NCI-H2081 (cell line): ENCODE measurements around the gene NCEH1.

Source experiments
- DNase-seq, 2 experiments: peaks; one replicate each; lab custom pipeline; 2025; lab: John Stamatoyannopoulos, UW

NCEH1 gene

DNA sequence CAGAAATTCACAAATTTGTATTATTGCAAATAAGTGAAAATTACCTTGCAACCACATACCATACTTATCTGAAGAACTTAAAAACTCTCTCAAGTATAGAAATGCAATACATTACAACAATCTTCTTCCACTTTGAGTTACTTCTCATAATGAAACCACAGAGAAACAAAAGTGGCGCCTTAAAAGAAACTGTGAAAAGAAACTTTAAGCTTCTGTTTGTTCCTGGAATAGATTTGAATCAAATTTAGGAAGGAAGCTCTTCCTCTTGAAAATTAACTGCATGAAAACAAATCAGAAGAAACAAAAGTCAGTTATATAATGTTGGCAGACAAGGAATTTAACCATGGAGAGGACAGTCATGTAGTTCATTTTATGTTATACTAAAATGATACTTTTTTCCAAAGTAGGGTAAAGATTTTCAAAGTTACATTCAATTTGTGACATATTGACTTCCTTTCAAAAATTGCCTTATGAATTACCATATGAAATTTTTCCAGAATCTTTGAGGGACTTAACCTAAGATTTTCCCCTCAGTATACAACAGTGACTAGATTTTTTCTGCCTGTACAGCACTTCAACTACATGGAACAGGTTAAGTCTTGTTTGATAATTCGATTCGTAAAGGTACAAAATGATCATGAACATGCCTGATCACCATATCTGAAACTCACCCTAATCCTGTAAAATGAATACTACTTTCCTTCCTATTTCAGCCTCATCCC lies 130.0 kb downstream of the NCEH1 start:
- no peak for DNase-seq
